ENCODE measurements around the gene SLC25A51.

SLC25A51 gene

GRCh38 chr9:37925786-37926736 is 22.1 kb upstream of the SLC25A51 start:
- no peaks in the 10 kb centered on the region for H3K27me3 ChIP-seq (replicated peaks; ENCODE audit: control insufficient read depth, insufficient read depth, low read length, poor library complexity, severe bottlenecking)
- H3K4me1 ChIP-seq (ENCODE audit: control insufficient read depth, insufficient read depth, low read length, poor library complexity, severe bottlenecking), result no peaks in the 10 kb centered on the region
- no peak overlapping the region for H3K4me3 ChIP-seq (ENCODE audit: insufficient read depth, low read depth, low read length, poor library complexity, severe bottlenecking)
- no peaks in the 10 kb centered on the region for H3K9me3 ChIP-seq (ENCODE audit: control insufficient read depth, low read length)
- no peak overlapping the region for H3K27ac ChIP-seq (ENCODE audit: insufficient read depth, low read length, poor library complexity, severe bottlenecking)
- DNase-seq, result no peak
- no peaks in the 10 kb centered on the region for H3K36me3 ChIP-seq (ENCODE audit: control insufficient read depth, insufficient read depth, low read length)

GRCh38 chr9:37925006-37925405 is 21.1 kb upstream of the SLC25A51 start:
- Histone ChIP-seq H3K4me3 (ENCODE audit: insufficient read depth, low read depth, low read length, poor library complexity, severe bottlenecking) (no peak overlapping the region), H3K27ac (ENCODE audit: insufficient read depth, low read length, poor library complexity, severe bottlenecking) (no peak overlapping the region), H3K27me3 (replicated peaks; ENCODE audit: control insufficient read depth, insufficient read depth, low read length, poor library complexity, severe bottlenecking) (no peaks in the 10 kb centered on the region), H3K9me3 (ENCODE audit: control insufficient read depth, low read length) (no peaks in the 10 kb centered on the region), H3K36me3 (ENCODE audit: control insufficient read depth, insufficient read depth, low read length) (no peaks in the 10 kb centered on the region), H3K4me1 (ENCODE audit: control insufficient read depth, insufficient read depth, low read length, poor library complexity, severe bottlenecking) (no peaks in the 10 kb centered on the region)
- DNase-seq, result no peak

DNA sequence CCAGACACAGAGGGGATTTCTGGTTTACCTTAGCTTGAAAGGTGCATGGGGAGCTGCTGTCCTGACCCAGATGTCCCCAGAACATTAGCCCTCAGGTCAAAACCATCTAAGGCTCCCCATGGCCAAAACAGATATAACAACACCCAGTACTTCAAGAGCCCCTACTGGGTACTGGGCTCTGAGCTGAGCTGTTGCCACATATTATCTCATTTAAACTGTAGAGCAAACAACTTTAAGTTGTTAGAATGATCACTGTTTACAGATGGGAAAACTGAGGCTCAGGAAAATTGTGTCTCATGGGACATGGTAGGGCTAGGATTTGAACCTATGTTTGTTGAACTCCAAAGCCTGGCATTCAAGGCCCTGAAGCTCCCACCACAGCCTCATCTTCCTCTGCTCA is 20.6 kb upstream of the SLC25A51 start:
- DNase-seq, result no peak
- H3K4me3 ChIP-seq (ENCODE audit: insufficient read depth, low read depth, low read length, poor library complexity, severe bottlenecking), result no peak overlapping the region
- no peaks in the 10 kb centered on the region for H3K4me1 ChIP-seq (ENCODE audit: control insufficient read depth, insufficient read depth, low read length, poor library complexity, severe bottlenecking)
- H3K9me3 ChIP-seq (ENCODE audit: control insufficient read depth, low read length), result no peaks in the 10 kb centered on the region
- no peak overlapping the region for H3K27ac ChIP-seq (ENCODE audit: insufficient read depth, low read length, poor library complexity, severe bottlenecking)
- no peaks in the 10 kb centered on the region for H3K27me3 ChIP-seq (replicated peaks; ENCODE audit: control insufficient read depth, insufficient read depth, low read length, poor library complexity, severe bottlenecking)
- H3K36me3 ChIP-seq (ENCODE audit: control insufficient read depth, insufficient read depth, low read length), result no peaks in the 10 kb centered on the region

- no peaks in the 10 kb centered on the region for H3K36me3 ChIP-seq (ENCODE audit: control insufficient read depth, insufficient read depth, low read length)
- no peaks in the 10 kb centered on the region for H3K9me3 ChIP-seq (ENCODE audit: control insufficient read depth, low read length)
- H3K27me3 ChIP-seq (replicated peaks; ENCODE audit: control insufficient read depth, insufficient read depth, low read length, poor library complexity, severe bottlenecking), result no peaks in the 10 kb centered on the region
- H3K4me1 ChIP-seq (ENCODE audit: control insufficient read depth, insufficient read depth, low read length, poor library complexity, severe bottlenecking), result no peaks in the 10 kb centered on the region
- DNase-seq, result no peak
- no peak overlapping the region for H3K27ac ChIP-seq (ENCODE audit: insufficient read depth, low read length, poor library complexity, severe bottlenecking)
- no peak overlapping the region for H3K4me3 ChIP-seq (ENCODE audit: insufficient read depth, low read depth, low read length, poor library complexity, severe bottlenecking)
Measured at GRCh38 chr9:37923796-37924427, 20.0 kb upstream of the SLC25A51 start.

DNA sequence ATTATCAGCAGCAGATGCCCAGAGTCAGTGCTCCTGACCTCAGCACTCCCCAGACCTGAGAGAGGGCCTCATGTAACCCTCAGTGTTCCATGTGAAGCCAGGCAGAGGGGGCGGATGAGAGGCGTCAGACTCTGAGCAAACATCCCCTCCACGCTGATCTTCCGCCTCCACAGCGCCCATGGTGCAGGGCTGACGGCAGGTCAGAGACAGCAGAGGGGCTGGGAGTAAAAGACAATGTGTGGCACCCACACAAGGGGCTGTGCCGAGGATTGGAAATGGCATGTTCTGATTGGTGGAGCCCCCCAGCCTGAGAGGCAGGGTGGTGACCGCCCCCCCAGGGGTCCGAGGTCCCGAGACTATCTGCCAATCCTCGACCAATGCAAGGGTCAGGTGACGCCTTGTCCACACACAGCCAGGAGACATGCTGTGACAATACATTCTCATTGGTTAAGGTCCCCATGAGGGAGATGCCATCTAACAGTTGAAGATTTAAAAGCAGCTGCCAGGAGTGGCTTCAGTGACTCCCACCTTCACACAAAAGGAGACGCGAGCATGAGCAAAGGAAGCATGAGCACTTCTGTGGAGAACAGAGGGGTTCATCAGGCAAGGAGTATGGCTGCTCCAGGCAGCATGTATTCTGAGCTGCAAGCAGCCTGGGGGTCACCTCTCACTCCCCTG is 19.3 kb upstream of the SLC25A51 start:
- Histone ChIP-seq H3K36me3 (ENCODE audit: control insufficient read depth, insufficient read depth, low read length) (no peaks in the 10 kb centered on the region), H3K9me3 (ENCODE audit: control insufficient read depth, low read length) (no peaks in the 10 kb centered on the region), H3K27me3 (replicated peaks; ENCODE audit: control insufficient read depth, insufficient read depth, low read length, poor library complexity, severe bottlenecking) (no peaks in the 10 kb centered on the region), H3K4me1 (ENCODE audit: control insufficient read depth, insufficient read depth, low read length, poor library complexity, severe bottlenecking) (no peaks in the 10 kb centered on the region), H3K4me3 (ENCODE audit: insufficient read depth, low read depth, low read length, poor library complexity, severe bottlenecking) (no peak overlapping the region), H3K27ac (ENCODE audit: insufficient read depth, low read length, poor library complexity, severe bottlenecking) (no peak overlapping the region)
- DNase-seq, result no peak

DNA sequence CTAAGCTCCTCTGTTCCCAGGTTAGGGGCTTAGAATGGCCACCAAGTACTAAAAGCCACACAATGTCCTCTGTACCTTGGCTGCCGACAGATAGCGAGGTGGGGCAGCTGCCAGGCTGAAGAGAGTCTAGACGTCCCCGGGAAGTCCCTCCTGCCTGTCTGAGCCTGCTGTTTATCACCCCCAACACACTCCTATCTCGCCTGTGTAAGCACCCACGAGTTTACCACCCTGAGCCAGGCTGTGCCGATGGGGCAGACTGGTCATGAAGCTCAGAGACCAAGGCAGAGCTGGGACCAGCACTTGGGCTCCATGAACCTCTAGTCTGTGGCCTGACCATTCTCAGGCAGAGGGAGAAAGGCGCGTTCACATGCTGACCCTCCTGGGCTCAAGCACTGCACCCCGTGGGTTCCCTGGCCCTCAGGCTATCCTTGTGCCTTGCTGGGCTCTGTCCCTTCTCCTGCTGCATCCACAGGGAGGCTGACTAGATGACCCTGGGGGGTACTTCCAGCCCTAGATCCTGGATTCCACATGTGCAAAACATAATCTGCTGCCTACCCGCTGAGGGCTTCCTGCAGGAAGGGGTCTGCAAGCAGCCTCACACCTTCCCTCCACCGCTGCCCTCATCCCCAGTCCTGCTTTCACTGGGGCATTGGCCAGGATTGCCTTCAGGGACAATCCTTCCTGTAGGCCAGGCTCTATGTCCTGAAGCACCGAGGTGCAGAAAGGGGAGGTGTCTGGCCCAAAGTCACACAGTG is 18.6 kb upstream of the SLC25A51 start:
- Histone ChIP-seq H3K36me3 (ENCODE audit: control insufficient read depth, insufficient read depth, low read length) (no peaks in the 10 kb centered on the region), H3K27me3 (replicated peaks; ENCODE audit: control insufficient read depth, insufficient read depth, low read length, poor library complexity, severe bottlenecking) (no peaks in the 10 kb centered on the region), H3K27ac (ENCODE audit: insufficient read depth, low read length, poor library complexity, severe bottlenecking) (no peak overlapping the region), H3K9me3 (ENCODE audit: control insufficient read depth, low read length) (no peaks in the 10 kb centered on the region), H3K4me1 (ENCODE audit: control insufficient read depth, insufficient read depth, low read length, poor library complexity, severe bottlenecking) (no peaks in the 10 kb centered on the region), H3K4me3 (ENCODE audit: insufficient read depth, low read depth, low read length, poor library complexity, severe bottlenecking) (no peak overlapping the region)
- no peak for DNase-seq

GRCh38 chr9:37921546-37922300 is 17.8 kb upstream of the SLC25A51 start:
- no peaks in the 10 kb centered on the region for H3K4me1 ChIP-seq (ENCODE audit: control insufficient read depth, insufficient read depth, low read length, poor library complexity, severe bottlenecking)
- H3K27ac ChIP-seq (ENCODE audit: insufficient read depth, low read length, poor library complexity, severe bottlenecking), result no peak overlapping the region
- no peak for DNase-seq
- H3K4me3 ChIP-seq (ENCODE audit: insufficient read depth, low read depth, low read length, poor library complexity, severe bottlenecking), result no peak overlapping the region
- no peaks in the 10 kb centered on the region for H3K36me3 ChIP-seq (ENCODE audit: control insufficient read depth, insufficient read depth, low read length)
- no peaks in the 10 kb centered on the region for H3K9me3 ChIP-seq (ENCODE audit: control insufficient read depth, low read length)
- no peaks in the 10 kb centered on the region for H3K27me3 ChIP-seq (replicated peaks; ENCODE audit: control insufficient read depth, insufficient read depth, low read length, poor library complexity, severe bottlenecking)

GRCh38 chr9:37921168-37921510 is 17.2 kb upstream of the SLC25A51 start:
- no peak for DNase-seq
- Histone ChIP-seq H3K4me3 (ENCODE audit: insufficient read depth, low read depth, low read length, poor library complexity, severe bottlenecking) (no peak overlapping the region), H3K27ac (ENCODE audit: insufficient read depth, low read length, poor library complexity, severe bottlenecking) (no peak overlapping the region), H3K36me3 (ENCODE audit: control insufficient read depth, insufficient read depth, low read length) (no peaks in the 10 kb centered on the region), H3K4me1 (ENCODE audit: control insufficient read depth, insufficient read depth, low read length, poor library complexity, severe bottlenecking) (no peaks in the 10 kb centered on the region), H3K27me3 (replicated peaks; ENCODE audit: control insufficient read depth, insufficient read depth, low read length, poor library complexity, severe bottlenecking) (no peaks in the 10 kb centered on the region), H3K9me3 (ENCODE audit: control insufficient read depth, low read length) (no peaks in the 10 kb centered on the region)

DNA sequence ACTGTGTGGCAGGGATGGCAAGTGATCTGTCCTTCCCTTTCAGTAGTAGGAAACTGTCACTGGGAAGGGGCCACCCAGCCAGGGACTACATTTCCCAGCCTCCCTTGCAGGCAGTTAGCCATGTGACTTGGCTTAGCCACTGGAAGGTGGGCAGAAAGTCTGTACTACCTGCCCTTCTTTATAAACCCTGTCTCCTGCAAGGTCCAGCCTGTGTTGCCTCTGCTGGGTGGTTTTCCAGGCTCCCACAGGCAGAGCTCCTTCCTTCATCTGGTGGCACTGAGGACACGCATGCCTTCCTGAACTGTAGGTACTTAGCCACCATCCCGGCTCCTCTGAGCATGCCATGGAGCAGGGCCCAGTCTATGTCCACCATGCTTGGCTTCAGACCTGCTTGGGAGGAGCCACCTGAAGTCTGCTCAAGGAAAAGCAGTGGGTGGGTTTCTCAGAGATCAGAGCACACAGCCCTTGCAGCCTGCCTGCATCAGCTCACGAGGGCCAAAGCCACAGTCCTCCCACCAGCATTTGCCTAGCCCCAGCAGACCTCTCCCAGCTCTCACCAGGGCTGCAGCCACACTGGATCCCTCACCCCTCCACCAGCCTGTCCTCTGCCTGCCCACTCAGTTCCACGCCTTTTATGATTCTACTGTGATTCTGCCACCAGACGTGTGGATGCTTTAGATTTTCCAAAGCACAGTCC is 16.7 kb upstream of the SLC25A51 start:
- Histone ChIP-seq H3K27ac (ENCODE audit: insufficient read depth, low read length, poor library complexity, severe bottlenecking) (no peak overlapping the region), H3K36me3 (ENCODE audit: control insufficient read depth, insufficient read depth, low read length) (no peaks in the 10 kb centered on the region), H3K4me1 (ENCODE audit: control insufficient read depth, insufficient read depth, low read length, poor library complexity, severe bottlenecking) (no peaks in the 10 kb centered on the region), H3K9me3 (ENCODE audit: control insufficient read depth, low read length) (no peaks in the 10 kb centered on the region), H3K27me3 (replicated peaks; ENCODE audit: control insufficient read depth, insufficient read depth, low read length, poor library complexity, severe bottlenecking) (no peaks in the 10 kb centered on the region), H3K4me3 (ENCODE audit: insufficient read depth, low read depth, low read length, poor library complexity, severe bottlenecking) (no peak overlapping the region)
- no peak for DNase-seq
